GM04504 (cell line): Measurements from ENCODE around the gene PUM2.
"Not testable (repeated sequence)": the region's sequence is repeated elsewhere in the genome, so short reads cannot be mapped to it uniquely, and the experiment has no call there.

Experiments used
- DNase-seq: peaks from one replicate; pipeline ENCODE4 v3.0.0-alpha.2; 2012; ENCODE audit warnings: low read depth

PUM2 gene

DNA sequence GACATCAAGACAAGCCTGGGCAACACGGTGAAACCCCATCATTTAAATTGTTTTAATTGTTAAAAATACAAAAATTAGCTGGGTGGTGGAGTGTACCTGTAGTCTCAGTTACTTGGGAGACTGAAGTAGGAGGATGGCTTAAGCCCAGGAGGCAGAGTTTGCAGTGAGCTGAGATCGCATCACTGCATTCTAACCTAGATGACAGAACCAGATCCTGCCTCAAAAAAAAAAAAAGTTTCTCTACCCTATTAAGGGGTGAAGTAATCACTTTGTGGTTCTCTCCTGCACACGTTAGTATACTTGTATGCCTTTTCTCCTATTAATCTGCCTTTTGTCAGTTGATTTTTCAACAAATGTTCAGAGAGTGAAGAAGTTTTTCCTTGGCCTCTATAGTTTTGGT is 18.1 kb upstream of the PUM2 start:
- no peak for DNase-seq

DNA sequence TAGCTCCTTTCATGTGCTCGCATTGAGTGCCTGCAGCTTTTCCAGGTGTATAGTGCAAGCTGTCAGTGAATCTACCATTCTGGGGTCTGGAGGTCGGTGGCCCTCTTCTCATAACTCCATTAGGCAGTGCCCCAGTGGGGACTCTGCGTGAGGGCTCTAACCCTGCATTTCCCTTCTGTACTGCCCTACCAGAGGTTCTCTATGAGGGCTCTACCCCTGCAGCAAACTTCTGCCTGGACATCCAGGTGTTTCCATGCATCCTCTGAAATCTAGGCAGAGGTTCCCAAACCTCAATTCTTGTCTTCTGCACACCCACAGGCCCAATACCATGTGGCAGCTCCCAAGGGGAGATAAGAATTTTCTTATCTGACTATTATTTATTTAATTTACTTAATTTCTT is 17.3 kb upstream of the PUM2 start:
- DNase-seq = not testable (repeated sequence)

DNA sequence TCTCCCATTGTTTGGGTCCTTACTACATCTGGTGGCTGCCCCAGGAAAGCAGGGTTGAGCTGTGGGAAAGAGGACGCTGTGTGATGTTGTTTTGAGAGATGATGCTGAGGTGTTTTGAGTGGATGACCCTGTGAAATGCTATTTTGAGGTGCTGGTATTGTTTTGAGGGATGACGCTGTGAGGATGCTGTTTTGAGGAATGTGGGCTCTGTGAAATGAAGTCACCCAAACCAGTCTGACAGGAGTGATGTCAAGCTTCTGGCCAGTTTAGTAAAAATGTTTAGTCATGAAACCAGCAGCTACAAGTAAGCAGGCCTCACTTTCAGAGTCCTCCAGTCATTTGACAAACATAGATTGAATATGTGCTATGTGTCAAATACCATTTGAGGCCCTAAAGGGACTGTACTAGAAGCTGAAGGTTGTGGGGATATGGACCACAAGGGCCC is 16.1 kb upstream of the PUM2 start:
- DNase-seq = no peak

- peak; percentile 37 for DNase-seq
These were observed 14.7 kb upstream of the PUM2 start for GRCh38 chr2:20365249-20365817.

DNA sequence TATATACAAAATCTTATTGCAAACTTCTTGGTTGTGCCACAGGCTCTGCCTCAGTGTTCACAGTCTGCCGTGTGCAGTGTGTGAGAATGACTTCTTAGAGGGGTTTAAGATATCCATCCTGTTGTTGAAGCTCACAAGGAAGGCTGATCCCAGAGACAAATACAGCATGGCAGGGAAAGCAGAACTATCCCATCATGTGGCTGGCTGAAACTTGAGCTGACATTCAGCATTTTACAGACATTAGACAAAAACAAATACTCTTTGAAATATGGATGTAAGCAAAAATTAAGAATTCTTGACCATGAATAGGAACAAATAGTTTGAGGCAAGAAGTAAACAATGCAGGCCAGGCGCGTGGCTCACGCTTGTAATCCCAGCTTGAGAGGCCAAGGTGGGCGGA is 12.9 kb upstream of the PUM2 start:
- DNase-seq = no peak

GRCh38 chr2:20362701-20363435 is 12.2 kb upstream of the PUM2 start:
- DNase-seq = no peak

GRCh38 chr2:20361893-20362292 is 11.2 kb upstream of the PUM2 start:
- no peak for DNase-seq

DNA sequence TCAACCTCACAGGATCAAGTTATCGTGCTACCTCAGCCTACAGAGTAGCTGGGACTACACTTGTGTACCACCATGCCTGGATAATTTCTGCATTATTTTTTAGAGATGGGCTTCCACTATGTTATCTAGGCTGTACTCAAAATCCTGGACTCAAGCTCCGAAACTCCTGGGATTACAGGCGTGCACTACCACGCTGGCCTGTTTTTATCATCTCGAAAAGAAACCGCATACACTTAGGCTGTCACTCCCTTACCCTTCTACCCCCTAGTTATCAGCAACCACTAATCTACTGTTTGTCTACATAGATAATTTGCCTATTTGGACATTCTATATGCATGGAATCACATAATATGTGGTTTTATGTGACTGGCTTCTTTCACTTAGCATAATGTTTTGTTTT is 8.5 kb upstream of the PUM2 start:
- DNase-seq = no peak

DNA sequence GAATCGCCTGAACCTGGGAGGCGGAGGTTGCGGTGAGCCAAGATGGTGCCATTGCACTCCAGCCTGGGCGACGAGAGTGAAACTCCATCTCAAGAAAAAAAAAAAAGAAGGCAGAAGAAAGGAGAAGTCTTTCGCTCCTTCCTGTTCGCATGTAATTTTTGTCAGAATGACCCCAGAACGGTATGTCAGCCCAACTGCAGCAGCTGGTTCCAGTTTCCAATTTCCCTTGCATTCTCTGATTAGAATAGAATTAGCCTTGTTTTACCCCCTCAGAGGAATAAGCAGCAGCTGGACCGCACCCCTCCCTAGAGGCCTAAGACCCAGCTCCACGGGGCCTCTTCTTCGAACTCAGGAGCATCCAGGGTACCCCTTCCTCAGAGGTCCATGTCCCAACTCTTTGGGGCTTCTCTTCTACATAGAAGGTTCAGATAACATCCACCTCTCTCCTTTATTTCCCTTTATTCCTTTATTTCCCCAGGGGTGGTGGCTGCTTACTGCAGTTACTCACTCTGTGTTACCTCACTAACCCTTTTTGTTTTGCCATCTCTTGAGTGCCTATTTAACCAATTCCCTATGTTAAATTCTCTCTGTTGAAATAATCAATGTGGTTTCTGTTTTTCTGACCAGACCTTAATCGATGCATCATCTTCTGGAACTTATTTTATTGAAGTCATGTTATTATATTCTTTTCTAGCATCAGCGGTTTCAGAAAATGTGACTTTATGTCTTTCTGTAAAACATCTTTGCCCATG is 7.2 kb upstream of the PUM2 start:
- DNase-seq = no peak

DNA sequence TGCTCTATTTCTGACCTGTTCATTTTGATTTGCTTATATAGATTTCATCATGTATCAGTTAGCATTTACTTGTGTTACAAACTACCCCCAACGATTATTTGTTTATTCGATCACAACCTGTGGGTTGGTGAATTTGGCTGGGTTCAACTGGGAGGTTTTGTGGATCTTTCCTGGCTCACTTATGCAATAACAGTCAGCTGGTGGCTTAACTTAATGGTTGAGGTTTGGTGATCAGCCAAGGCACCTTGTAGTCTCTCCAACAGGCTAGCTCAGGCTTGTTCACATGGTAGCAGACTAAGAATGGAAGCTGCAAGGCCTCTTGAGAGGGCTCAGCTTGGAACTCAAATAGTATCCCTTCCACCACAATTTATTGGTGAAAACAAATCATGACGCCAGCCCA is 5.4 kb upstream of the PUM2 start:
- peak; percentile 76 for DNase-seq

DNA sequence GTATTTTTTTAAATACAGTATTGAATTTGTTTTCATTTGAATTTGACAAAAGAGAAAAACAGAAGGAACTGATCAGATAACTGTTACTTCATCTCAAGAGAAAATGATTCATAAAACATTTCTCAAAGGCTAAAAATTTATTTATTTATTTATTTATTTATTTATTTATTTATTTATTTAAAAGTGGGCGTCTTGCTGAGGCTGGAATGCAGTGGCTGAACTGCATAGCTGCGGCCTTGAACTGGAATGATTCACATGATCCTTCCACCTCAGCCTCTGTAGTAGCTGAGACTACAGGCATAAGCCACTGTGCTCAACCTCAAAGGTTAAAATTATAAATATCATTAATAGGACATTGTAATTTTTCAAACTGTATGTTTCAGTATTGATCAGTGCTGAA is 4.5 kb upstream of the PUM2 start:
- DNase-seq = peak; percentile 17

GRCh38 chr2:20353241-20353992 is 2.8 kb upstream of the PUM2 start:
- DNase-seq = no peak

GRCh38 chr2:20352581-20353216 is 2.1 kb upstream of the PUM2 start:
- no peak for DNase-seq

DNA sequence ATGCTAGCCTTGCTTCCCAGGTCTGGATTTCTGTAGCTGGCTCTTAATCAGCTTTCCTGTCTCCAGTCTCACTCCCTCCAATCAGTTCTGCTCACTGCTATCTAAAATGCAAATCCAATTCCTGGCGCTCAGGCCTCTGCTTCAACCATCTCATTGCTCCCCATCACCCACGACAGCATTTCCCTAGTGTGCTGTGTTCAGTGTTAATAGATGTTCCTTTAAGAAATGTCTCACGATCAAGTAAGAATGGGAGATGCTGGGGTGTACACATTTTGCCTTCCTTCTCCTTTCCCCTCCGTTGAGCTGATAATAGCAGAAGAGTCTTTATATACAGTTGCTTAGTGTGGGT is 1.6 kb upstream of the PUM2 start:
- no peak for DNase-seq

- DNase-seq = no peak
These were observed 1.0 kb upstream of the PUM2 start for GRCh38 chr2:20351555-20352229.

GRCh38 chr2:20350041-20350712 is 467 bp downstream of the PUM2 start:
- DNase-seq = no peak

- DNase-seq = no peak
These were observed 1.1 kb downstream of the PUM2 start for GRCh38 chr2:20349513-20349921.

DNA sequence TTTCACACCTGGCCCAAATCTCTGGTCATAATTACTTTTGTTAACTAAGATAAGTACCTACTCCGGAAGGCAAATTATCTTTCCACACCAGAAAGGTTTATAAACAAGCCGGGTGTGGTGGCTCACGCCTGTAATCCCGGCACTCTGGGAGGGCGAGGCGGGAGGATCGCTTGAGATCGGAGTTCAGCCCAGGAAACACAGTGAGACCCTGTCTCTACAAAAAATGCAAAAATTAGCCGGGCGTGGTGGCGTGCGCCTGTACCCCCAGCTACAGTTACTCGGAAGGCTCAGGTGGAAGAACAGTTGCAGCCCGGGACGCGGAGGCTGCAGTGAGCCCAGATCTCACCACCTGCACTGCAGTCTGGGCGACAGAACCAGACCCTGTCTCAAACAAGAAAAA is 2.1 kb downstream of the PUM2 start:
- no peak for DNase-seq

GRCh38 chr2:20346565-20347381 is 3.9 kb downstream of the PUM2 start:
- no peak for DNase-seq

DNA sequence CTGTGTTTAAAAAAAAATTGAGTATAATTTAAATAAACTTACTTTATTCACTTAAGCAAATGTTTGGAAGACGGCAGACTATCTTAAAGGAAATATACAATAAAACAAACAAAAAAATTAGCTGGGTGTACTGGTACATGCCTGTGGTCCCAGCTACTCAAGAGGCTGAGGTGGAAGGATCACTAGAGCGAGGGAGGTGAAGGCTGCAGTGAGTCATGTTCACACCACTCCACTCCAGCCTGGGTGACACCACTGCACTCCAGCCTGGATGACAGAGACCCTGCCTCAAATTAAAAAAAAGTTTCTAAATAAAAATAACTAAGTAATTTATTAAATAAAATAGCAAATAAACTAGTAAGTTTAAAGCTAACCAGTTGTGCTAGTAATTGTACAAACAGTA is 7.5 kb downstream of the PUM2 start:
- DNase-seq = no peak
